ENCODE measurements around the gene CFAP53. TPM values are rescaled to one million over a fixed set of nuclear protein-coding genes. Genes with fewer than 3 reads are reported as not detected.

Gene CFAP53
- total RNA-seq, 1 donor from 2014 or later: 0.26 TPM

- Histone ChIP-seq H3K36me3 (ENCODE audit: control insufficient read depth, insufficient read depth, low read length) (no peaks in the 10 kb centered on the region), H3K27me3 (ENCODE audit: control insufficient read depth, insufficient read depth, low read length) (no peaks in the 10 kb centered on the region), H3K4me3 (ENCODE audit: low read depth, low read length) (no peak overlapping the region)
- FAIRE-seq (no peak), DNase-seq (ENCODE audit: low read depth) (no peak)
- TF ChIP-seq, protein P1, sequence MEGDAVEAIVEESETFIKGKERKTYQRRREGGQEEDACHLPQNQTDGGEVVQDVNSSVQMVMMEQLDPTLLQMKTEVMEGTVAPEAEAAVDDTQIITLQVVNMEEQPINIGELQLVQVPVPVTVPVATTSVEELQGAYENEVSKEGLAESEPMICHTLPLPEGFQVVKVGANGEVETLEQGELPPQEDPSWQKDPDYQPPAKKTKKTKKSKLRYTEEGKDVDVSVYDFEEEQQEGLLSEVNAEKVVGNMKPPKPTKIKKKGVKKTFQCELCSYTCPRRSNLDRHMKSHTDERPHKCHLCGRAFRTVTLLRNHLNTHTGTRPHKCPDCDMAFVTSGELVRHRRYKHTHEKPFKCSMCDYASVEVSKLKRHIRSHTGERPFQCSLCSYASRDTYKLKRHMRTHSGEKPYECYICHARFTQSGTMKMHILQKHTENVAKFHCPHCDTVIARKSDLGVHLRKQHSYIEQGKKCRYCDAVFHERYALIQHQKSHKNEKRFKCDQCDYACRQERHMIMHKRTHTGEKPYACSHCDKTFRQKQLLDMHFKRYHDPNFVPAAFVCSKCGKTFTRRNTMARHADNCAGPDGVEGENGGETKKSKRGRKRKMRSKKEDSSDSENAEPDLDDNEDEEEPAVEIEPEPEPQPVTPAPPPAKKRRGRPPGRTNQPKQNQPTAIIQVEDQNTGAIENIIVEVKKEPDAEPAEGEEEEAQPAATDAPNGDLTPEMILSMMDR (IDR thresholded peaks at IDR 0.05; ENCODE audit: insufficient read depth, low read length, severe bottlenecking): no peak
Measured at GRCh38 chr18:50188652-50189051, 77.6 kb downstream of the CFAP53 start.

DNA sequence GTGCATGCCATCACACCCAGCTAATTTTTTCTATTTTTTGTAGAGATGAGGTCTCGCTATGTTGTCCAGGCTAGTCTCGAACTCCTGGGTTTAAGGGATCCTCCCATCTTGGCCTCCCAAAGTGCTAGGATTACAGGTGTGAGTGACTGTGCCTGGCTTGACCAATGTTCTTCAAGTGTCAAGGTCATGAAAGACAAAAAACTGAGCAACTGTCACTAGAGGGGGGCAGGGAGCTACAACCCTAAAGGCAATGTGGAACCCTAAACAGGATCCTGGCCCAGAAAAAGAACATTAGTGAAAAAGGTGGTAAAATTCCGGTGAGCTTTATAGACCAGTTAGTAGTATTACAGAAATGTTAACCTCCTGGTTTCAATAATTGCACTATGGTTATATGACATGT, 78.6 kb downstream of the CFAP53 start:
- Histone ChIP-seq H3K4me3 (ENCODE audit: low read depth, low read length) (no peak overlapping the region), H3K27me3 (ENCODE audit: control insufficient read depth, insufficient read depth, low read length) (no peaks in the 10 kb centered on the region), H3K36me3 (ENCODE audit: control insufficient read depth, insufficient read depth, low read length) (no peaks in the 10 kb centered on the region)
- DNase-seq (ENCODE audit: low read depth) (no peak), FAIRE-seq (no peak)
- TF ChIP-seq, protein P1 (IDR thresholded peaks at IDR 0.05; ENCODE audit: insufficient read depth, low read length, severe bottlenecking): no peak

DNA sequence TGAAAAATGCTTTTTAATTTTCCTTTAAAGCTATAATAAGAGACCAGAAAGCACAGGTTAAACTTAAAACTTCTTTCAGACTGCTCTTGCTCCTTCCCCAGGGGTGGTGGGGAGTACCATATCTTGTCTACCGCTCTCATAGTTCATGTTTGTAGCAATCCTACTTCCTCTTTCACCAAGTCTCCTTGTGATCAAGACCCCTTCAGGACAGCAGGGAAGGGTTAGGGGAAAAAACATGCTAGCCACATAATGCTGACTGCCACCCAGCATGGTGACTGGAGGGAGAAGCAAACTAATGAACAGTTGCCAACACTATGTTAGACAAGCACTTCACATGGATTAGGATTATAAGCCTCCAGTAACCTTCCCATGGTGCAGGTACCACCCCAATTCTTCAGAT, 79.9 kb downstream of the CFAP53 start:
- H3K36me3 ChIP-seq (ENCODE audit: control insufficient read depth, insufficient read depth, low read length): no peaks in the 10 kb centered on the region
- no peak for FAIRE-seq

DNA sequence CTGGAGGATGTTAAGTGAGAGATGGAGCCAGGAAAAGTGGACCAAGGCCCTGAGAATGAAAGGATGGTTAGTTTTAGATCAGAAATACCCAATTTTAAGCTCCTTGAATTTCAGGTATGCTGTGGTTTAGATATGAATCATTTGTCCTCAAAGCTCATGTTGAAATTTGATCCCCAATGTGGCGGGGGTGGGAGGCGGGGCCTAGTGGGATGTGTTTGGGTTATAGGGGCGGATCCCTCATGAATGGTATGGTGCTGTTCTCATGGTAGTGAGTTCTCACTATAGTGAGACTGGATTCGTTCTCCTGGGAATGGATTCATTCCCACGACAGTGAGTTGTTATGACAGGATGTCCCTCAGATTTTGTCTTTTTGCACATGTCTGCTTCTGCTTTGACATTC, 82.7 kb downstream of the CFAP53 start:
- Histone ChIP-seq H3K36me3 (ENCODE audit: control insufficient read depth, insufficient read depth, low read length) (no peaks in the 10 kb centered on the region), H3K4me3 (ENCODE audit: low read depth, low read length) (no peak overlapping the region), H3K27me3 (ENCODE audit: control insufficient read depth, insufficient read depth, low read length) (no peaks in the 10 kb centered on the region)
- no peak for FAIRE-seq
- DNase-seq (ENCODE audit: low read depth): peak; percentile 92
- TF ChIP-seq, protein P1 (IDR thresholded peaks at IDR 0.05; ENCODE audit: insufficient read depth, low read length, severe bottlenecking): no peak

More for the DNA sequence above, 79.9 kb downstream of the CFAP53 start:
- TF ChIP-seq, protein P1 (IDR thresholded peaks at IDR 0.05; ENCODE audit: insufficient read depth, low read length, severe bottlenecking): no peak
- H3K4me3 ChIP-seq (ENCODE audit: low read depth, low read length): no peak overlapping the region
- DNase-seq (ENCODE audit: low read depth): no peak
- H3K27me3 ChIP-seq (ENCODE audit: control insufficient read depth, insufficient read depth, low read length): no peaks in the 10 kb centered on the region

GRCh38 chr18:50182511-50182910, 83.8 kb downstream of the CFAP53 start:
- TF ChIP-seq, protein P1 (IDR thresholded peaks at IDR 0.05; ENCODE audit: insufficient read depth, low read length, severe bottlenecking): no peak
- DNase-seq (ENCODE audit: low read depth): no peak
- H3K4me3 ChIP-seq (ENCODE audit: low read depth, low read length): no peak overlapping the region
- no peaks in the 10 kb centered on the region for H3K36me3 ChIP-seq (ENCODE audit: control insufficient read depth, insufficient read depth, low read length)
- FAIRE-seq: no peak
- H3K27me3 ChIP-seq (ENCODE audit: control insufficient read depth, insufficient read depth, low read length): no peaks in the 10 kb centered on the region

DNA sequence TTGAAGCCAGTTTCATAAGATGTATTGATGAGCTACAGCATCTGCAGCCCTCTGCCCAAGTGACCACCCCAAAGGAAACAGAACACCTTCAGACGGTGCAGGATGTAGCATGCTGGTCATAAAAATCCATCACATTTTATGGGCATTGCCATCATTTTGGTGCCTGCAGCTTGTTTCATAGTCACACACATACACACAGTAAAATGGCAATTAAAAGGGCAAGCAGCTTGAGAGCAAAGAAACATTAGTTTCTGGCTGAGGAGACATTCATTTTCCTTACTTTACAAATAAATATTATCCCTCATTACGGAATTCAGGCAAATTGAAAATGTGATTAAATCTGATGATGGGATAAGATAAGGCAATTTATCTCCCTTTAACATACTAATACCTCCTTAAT, 84.7 kb downstream of the CFAP53 start:
- DNase-seq (ENCODE audit: low read depth): no peak
- TF ChIP-seq, protein P1 (IDR thresholded peaks at IDR 0.05; ENCODE audit: insufficient read depth, low read length, severe bottlenecking): no peak
- Histone ChIP-seq H3K36me3 (ENCODE audit: control insufficient read depth, insufficient read depth, low read length) (no peaks in the 10 kb centered on the region), H3K27me3 (ENCODE audit: control insufficient read depth, insufficient read depth, low read length) (no peaks in the 10 kb centered on the region), H3K4me3 (ENCODE audit: low read depth, low read length) (no peak overlapping the region)
- FAIRE-seq: no peak
